ENCODE results near the gene CHRNA7.

GRCh38 chr15:32099097-32099785 is 68.9 kb downstream of the CHRNA7 start:
- TF ChIP-seq ZNF274 (IDR thresholded peaks at IDR 0.05; ENCODE audit: low read depth, low read length): no peak
- no peak for TF ChIP-seq SUZ12 (IDR thresholded peaks at IDR 0.05; ENCODE audit: extremely low read depth, insufficient read depth, insufficient read length)

Measured in NT2/D1 (cell line).